Erythroblast (primary cell): ENCODE data around the gene ADGRG4.

Source experiments
- GATA1 ChIP-seq: IDR thresholded peaks from 2 replicates; pipeline ENCODE4 v1.6.1; 2011; ENCODE audit warnings: low read depth, mild to moderate bottlenecking, control low read depth, low read length, moderate library complexity
- POLR2A ChIP-seq: IDR thresholded peaks from 2 replicates; pipeline ENCODE4 v1.6.1; 2011; ENCODE audit warnings: mild to moderate bottlenecking, low read length

GRCh38 chrX:136390921-136391320 is 90.2 kb downstream of the ADGRG4 start:
- TF ChIP-seq POLR2A (no peak), GATA1 (no peak)
